NCI-H748 (cell line): ENCODE data around the gene SNTG2.
A peak's percentile ranks its signal among the peaks of the same experiment; 100 is the strongest.
"Not testable (repeated sequence)": the region's sequence is repeated elsewhere in the genome, so short reads cannot be mapped to it uniquely, and the experiment has no call there.

ENCODE experiments used
- DNase-seq: peaks from one replicate; lab custom pipeline; 2025; ENCODE audit not compliant: unreplicated experiment; lab: John Stamatoyannopoulos, UW

SNTG2 gene

GRCh38 chr2:1353543-1353942, 402.9 kb downstream of the SNTG2 start:
- no peak for DNase-seq

- no peak for DNase-seq
These were observed 409.5 kb downstream of the SNTG2 start for GRCh38 chr2:1360144-1360543.

GRCh38 chr2:1360557-1361250, 410.1 kb downstream of the SNTG2 start:
- DNase-seq = no peak

GRCh38 chr2:1363367-1363766, 412.7 kb downstream of the SNTG2 start:
- no peak for DNase-seq

- peak; percentile 55 for DNase-seq
These were observed 416.0 kb downstream of the SNTG2 start for GRCh38 chr2:1366546-1367134.

GRCh38 chr2:1367601-1368000, 417.0 kb downstream of the SNTG2 start:
- DNase-seq = no peak

GRCh38 chr2:1369905-1370304, 419.3 kb downstream of the SNTG2 start:
- DNase-seq = no peak

GRCh38 chr2:1370461-1370860, 419.8 kb downstream of the SNTG2 start:
- no peak for DNase-seq

GRCh38 chr2:1371082-1371481, 420.4 kb downstream of the SNTG2 start:
- DNase-seq = no peak

- DNase-seq = no peak
These were observed 423.2 kb downstream of the SNTG2 start for GRCh38 chr2:1373830-1374229.

GRCh38 chr2:1374287-1374686, 423.6 kb downstream of the SNTG2 start:
- DNase-seq = no peak

- DNase-seq = peak; percentile 74
These were observed 425.1 kb downstream of the SNTG2 start for GRCh38 chr2:1375794-1376193.

GRCh38 chr2:1377473-1377872, 426.8 kb downstream of the SNTG2 start:
- no peak for DNase-seq

GRCh38 chr2:1378456-1379150, 428.0 kb downstream of the SNTG2 start:
- DNase-seq = no peak

- DNase-seq = no peak
These were observed 431.0 kb downstream of the SNTG2 start for GRCh38 chr2:1381644-1382043.

- peak; percentile 50 for DNase-seq
These were observed 437.5 kb downstream of the SNTG2 start for GRCh38 chr2:1387954-1388725.

- not testable (repeated sequence) for DNase-seq
These were observed 439.5 kb downstream of the SNTG2 start for GRCh38 chr2:1390118-1390517.

- no peak for DNase-seq
These were observed 442.7 kb downstream of the SNTG2 start for GRCh38 chr2:1393321-1393720.

GRCh38 chr2:1394709-1395408, 444.2 kb downstream of the SNTG2 start:
- no peak for DNase-seq

- no peak for DNase-seq
These were observed 446.7 kb downstream of the SNTG2 start for GRCh38 chr2:1397350-1397749.

GRCh38 chr2:1398191-1398590, 447.5 kb downstream of the SNTG2 start:
- no peak for DNase-seq
